SK-N-SH treated with all-trans-retinoic acid at 6 μM for 48 hours (cell line): Measurements from ENCODE around the gene DEPDC7.
"Not testable (repeated sequence)": the region's sequence is repeated elsewhere in the genome, so short reads cannot be mapped to it uniquely, and the experiment has no call there.

Experiments
- ISL1 ChIP-seq: fragments of 250-450 bp; sonication (Bioruptor Pico); IDR thresholded peaks from 2 replicates; pipeline ENCODE4 v2.1.2; 2022; ENCODE audit warnings: mild to moderate bottlenecking, moderate library complexity
- PATZ1 ChIP-seq: fragments of 250-450 bp; sonication (Bioruptor Pico); IDR thresholded peaks from 2 replicates; pipeline ENCODE4 v1.8.0; 2020; ENCODE audit warnings: mild to moderate bottlenecking, moderate library complexity, borderline replicate concordance
- PPARA ChIP-seq: fragments of 250-450 bp; sonication (Bioruptor Pico); IDR thresholded peaks from 2 replicates; pipeline ENCODE4 v1.5.0; 2020; ENCODE audit warnings: mild to moderate bottlenecking, borderline replicate concordance
- RARB ChIP-seq: fragments of 250-450 bp; sonication (Bioruptor Pico); IDR thresholded peaks from 2 replicates; pipeline ENCODE4 v1.8.0; 2021; ENCODE audit warnings: mild to moderate bottlenecking, moderate library complexity
- TCF4 ChIP-seq: fragments of 250-450 bp; sonication (Bioruptor Pico); IDR thresholded peaks from 2 replicates; pipeline ENCODE4 v1.8.0; 2021; ENCODE audit warnings: mild to moderate bottlenecking, moderate library complexity, borderline replicate concordance
- TOX ChIP-seq: fragments of 250-450 bp; sonication (Bioruptor Pico); IDR thresholded peaks from 2 replicates; pipeline ENCODE4 v1.8.0; 2021; ENCODE audit warnings: mild to moderate bottlenecking, moderate library complexity, borderline replicate concordance
- ZC3H10 ChIP-seq: fragments of 250-450 bp; sonication (Bioruptor Pico); IDR thresholded peaks from 2 replicates; pipeline ENCODE4 v1.5.1; 2021; ENCODE audit warnings: mild to moderate bottlenecking, moderate library complexity
- ZFP3 ChIP-seq: fragments of 250-450 bp; sonication (Bioruptor Pico); IDR thresholded peaks from 2 replicates; pipeline ENCODE4 v1.5.0; 2020; ENCODE audit warnings: mild to moderate bottlenecking, moderate library complexity
- ZFP30 ChIP-seq: fragments of 450-650 bp; formaldehyde crosslinking; IDR thresholded peaks from 2 replicates; pipeline ENCODE4 v1.5.0; 2022; ENCODE audit warnings: mild to moderate bottlenecking, moderate library complexity
- ZNF565 ChIP-seq: fragments of 450-650 bp; formaldehyde crosslinking; conservative IDR thresholded peaks from 2 replicates; pipeline ENCODE4 v1.5.0; 2020; ENCODE audit warnings: low read depth, mild to moderate bottlenecking, moderate library complexity
- ZNF70 ChIP-seq: fragments of 450-650 bp; formaldehyde crosslinking; IDR thresholded peaks from 2 replicates; pipeline ENCODE4 v1.5.0; 2020; ENCODE audit warnings: mild to moderate bottlenecking, moderate library complexity

GRCh38 chr11:33029218-33029617 lies 13.5 kb downstream of the DEPDC7 start:
- TF ChIP-seq PPARA (CRISPR knock-in tag); ZFP30; ZNF70 (CRISPR knock-in tag); TOX (CRISPR knock-in tag); TCF4; ZNF565 (CRISPR knock-in tag); PATZ1 (CRISPR knock-in tag); ZFP3 (CRISPR knock-in tag); RARB (CRISPR knock-in tag); ISL1 (CRISPR knock-in tag); ZC3H10: not testable (repeated sequence)
